Activated CD8-positive, alpha-beta T cell treated with anti-CD3 and anti-CD28 coated beads, Interleukin-2, amount 10 ng/mL, durations not matched to agents 7 days and 5 days (primary cell): Measurements from ENCODE around the gene MT1F. TPM values are rescaled to one million over a fixed set of nuclear protein-coding genes. Genes with fewer than 3 reads are reported as not detected.
"Not testable (repeated sequence)": the region's sequence is repeated elsewhere in the genome, so short reads cannot be mapped to it uniquely, and the experiment has no call there.

Experiments
- ATAC-seq: fragments of 150-1000 bp; cut with Tn5 transposase; one replicate; pipeline ENCODE4 v1.10.0; 2021; ENCODE audit warnings: moderate library complexity
- CTCF ChIA-PET: fragments of 350-600 bp; sonication (Branson Sonifier 250); formaldehyde crosslinking; loops from one replicate; lab custom pipeline; 2021; ENCODE audit warnings: antibody characterized with exemption; lab: Charles Lee
- POLR2A ChIA-PET: fragments of 350-600 bp; sonication (Branson Sonifier 250); formaldehyde crosslinking; loops from one replicate; lab custom pipeline; 2021; ENCODE audit warnings: antibody characterized with exemption; lab: Charles Lee
- DNase-seq: peaks from one replicate; pipeline ENCODE4 v3.0.0-alpha.2; 2020
- H3K27ac Mint-ChIP-seq: one replicate; pipeline ENCODE4 v1.8.0; 2021; ENCODE audit warnings: mild to moderate bottlenecking, mixed read lengths
- H3K27me3 Mint-ChIP-seq: one replicate; pipeline ENCODE4 v1.8.0; 2021; ENCODE audit warnings: low read depth, mixed read lengths
- H3K36me3 Mint-ChIP-seq: one replicate; pipeline ENCODE4 v1.8.0; 2021; ENCODE audit warnings: low read depth, mixed read lengths
- H3K4me1 Mint-ChIP-seq: one replicate; pipeline ENCODE4 v1.8.0; 2021; ENCODE audit warnings: low read depth, mixed read lengths
- H3K4me3 Mint-ChIP-seq: one replicate; pipeline ENCODE4 v1.8.0; 2021; ENCODE audit warnings: mild to moderate bottlenecking, mixed read lengths
- H3K9me3 Mint-ChIP-seq: one replicate; pipeline ENCODE4 v1.8.0; 2022; ENCODE audit warnings: mixed read lengths; ENCODE audit not compliant: insufficient read depth
- total RNA-seq, 2 experiments: library from RNA; stranded (reverse); gene quantifications; one replicate each; pipeline ENCODE4 v1.2.3, GENCODE V29; 2021

The MT1F gene
- total RNA-seq, 2 experiments from 2014 or later: 25.8 to 28.0 TPM

- Mint-ChIP-seq H3K27me3 (peaks cover 11% of the 10 kb centered on the region), H3K9me3 (no peaks in the 10 kb centered on the region), H3K4me1 (peaks cover 59% of the 10 kb centered on the region), H3K4me3 (no peak overlapping the region), H3K27ac (no peak overlapping the region), H3K36me3 (no peaks in the 10 kb centered on the region)
- ChIA-PET CTCF (no interaction called here), POLR2A (interaction anchor here (1.0 to 2.6 kb wide), 2 partner anchors 11 to 24 kb away, joined by 3 to 14 read pairs; partner anchors contain the start of gene MT1E)
- no peak for ATAC-seq
- no peak for DNase-seq
Measured at GRCh38 chr16:56615353-56615752, 42.4 kb upstream of the MT1F start.

GRCh38 chr16:56616608-56617211, 41.0 kb upstream of the MT1F start:
- ChIA-PET POLR2A (interaction anchor here (2.6 kb wide), 1 partner anchor 9 kb away, joined by 14 read pairs; the partner anchor contains the start of gene MT1E), CTCF (interaction anchor here (1.6 kb wide), 1 partner anchor 13 kb away, joined by 6 read pairs; no protein-coding TSS in a partner anchor)
- Mint-ChIP-seq H3K36me3 (no peaks in the 10 kb centered on the region), H3K4me3 (peak overlapping the region; percentile 64), H3K4me1 (peaks cover 46% of the 10 kb centered on the region), H3K9me3 (no peaks in the 10 kb centered on the region), H3K27me3 (peaks cover 16% of the 10 kb centered on the region), H3K27ac (peak overlapping the region; percentile 14)
- ATAC-seq: no peak
- no peak for DNase-seq

DNA sequence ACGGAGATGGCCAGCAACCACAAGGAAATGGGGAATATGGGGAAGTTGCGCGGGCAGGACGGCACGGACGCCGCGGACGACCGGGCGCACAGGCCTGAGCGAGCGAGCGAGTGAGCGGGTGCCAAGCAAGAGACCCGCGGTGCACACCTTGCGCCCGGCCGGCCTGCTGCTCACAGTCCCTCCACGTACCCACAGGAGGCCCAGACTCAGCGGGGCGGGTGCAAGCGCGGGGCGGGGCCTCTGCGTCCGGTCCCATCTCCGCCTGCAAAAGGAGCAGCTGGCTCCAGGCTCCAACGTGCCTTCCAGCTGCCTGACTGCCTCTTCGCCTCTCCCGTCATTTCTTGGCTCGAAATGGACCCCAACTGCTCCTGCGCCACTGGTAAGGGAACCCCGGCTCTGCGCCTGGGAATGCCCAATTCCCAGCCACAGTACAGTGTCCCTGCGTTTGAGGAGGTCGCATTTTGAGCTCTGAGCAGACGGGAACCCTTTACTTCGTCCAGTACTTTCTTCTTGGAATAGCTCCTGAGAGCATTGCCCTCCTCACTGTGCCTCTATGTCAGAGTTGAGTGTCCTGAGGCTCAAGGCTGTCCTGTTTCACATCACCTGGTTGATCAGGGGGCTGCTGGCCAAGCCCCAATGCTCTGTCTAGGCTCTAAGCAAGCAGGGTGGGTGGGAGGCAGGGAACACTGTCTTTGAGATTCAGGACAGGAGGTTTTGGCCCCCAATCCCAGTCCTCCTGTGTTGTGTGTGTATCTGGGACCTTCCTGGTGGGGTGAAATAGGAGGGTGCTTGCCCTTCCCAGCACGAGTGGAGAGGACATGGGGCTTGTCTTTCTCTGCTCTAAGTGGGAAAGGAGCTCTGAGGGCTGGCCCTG, 40.3 kb upstream of the MT1F start:
- no peaks in the 10 kb centered on the region for H3K36me3 Mint-ChIP-seq
- CTCF ChIA-PET: interaction anchor here (1.0 to 3.0 kb wide), 4 partner anchors 9 to 84 kb away, joined by 3 to 7 read pairs (median 5); partner anchors contain the start of gene MT2A
- peaks cover 17% of the 10 kb centered on the region for H3K27me3 Mint-ChIP-seq
- DNase-seq (peak; percentile 82), ATAC-seq (peak; percentile 99)
- no peak overlapping the region for H3K27ac Mint-ChIP-seq
- no peaks in the 10 kb centered on the region for H3K9me3 Mint-ChIP-seq
- POLR2A ChIA-PET: interaction anchor here (1.6 to 2.6 kb wide), 2 partner anchors 9 kb away, joined by 13 to 14 read pairs; partner anchors contain the start of genes MT1E and MT2A
- peak overlapping the region; percentile 64 for H3K4me3 Mint-ChIP-seq
- peaks cover 44% of the 10 kb centered on the region for H3K4me1 Mint-ChIP-seq

GRCh38 chr16:56618138-56618537, 39.6 kb upstream of the MT1F start:
- H3K4me3 Mint-ChIP-seq: peak overlapping the region; percentile 64
- H3K9me3 Mint-ChIP-seq: no peaks in the 10 kb centered on the region
- peaks cover 19% of the 10 kb centered on the region for H3K27me3 Mint-ChIP-seq
- H3K36me3 Mint-ChIP-seq: no peaks in the 10 kb centered on the region
- H3K27ac Mint-ChIP-seq: no peak overlapping the region
- POLR2A ChIA-PET: interaction anchor here (0.9 to 1.6 kb wide), 2 partner anchors 10 to 26 kb away, joined by 4 to 13 read pairs; partner anchors contain the start of gene MT2A
- DNase-seq: no peak
- ATAC-seq: no peak
- peaks cover 43% of the 10 kb centered on the region for H3K4me1 Mint-ChIP-seq
- CTCF ChIA-PET: interaction anchor here (0.7 to 3.0 kb wide), 5 partner anchors 10 to 84 kb away, joined by 3 to 7 read pairs (median 4); partner anchors contain the start of gene MT2A

DNA sequence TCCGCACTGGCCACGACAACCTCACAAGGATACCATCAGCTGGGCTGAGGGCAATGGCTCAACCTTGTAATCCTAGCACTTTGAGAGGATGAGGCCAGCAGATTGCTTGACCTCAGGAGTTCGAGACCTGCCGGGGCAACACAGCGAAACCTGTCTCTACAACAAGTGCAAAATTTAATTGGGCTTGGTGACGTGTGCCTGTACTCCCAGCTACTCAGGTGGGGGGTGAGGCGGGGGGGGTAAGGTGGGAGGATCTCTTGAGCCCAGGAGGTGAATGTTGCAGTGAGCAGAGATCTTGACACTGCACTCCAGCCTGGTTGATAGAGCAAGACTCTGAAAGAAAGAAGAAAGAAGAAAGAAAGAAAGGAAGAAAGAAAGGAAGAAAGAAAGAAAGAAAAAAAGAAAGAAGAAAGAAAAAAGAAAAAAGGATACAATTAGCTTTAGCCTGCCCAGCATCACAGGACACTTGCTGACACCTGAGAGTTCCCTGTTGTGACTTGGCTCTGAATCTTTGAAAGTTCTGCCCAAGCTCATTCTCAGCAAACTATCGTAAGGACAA, 37.3 kb upstream of the MT1F start:
- Mint-ChIP-seq H3K27me3 (peaks cover 24% of the 10 kb centered on the region), H3K27ac (no peak overlapping the region), H3K4me3 (no peak overlapping the region), H3K4me1 (peaks cover 32% of the 10 kb centered on the region), H3K36me3 (no peaks in the 10 kb centered on the region), H3K9me3 (no peaks in the 10 kb centered on the region)
- ATAC-seq: no peak
- CTCF ChIA-PET: no interaction called here
- DNase-seq: no peak
- POLR2A ChIA-PET: no interaction called here

DNA sequence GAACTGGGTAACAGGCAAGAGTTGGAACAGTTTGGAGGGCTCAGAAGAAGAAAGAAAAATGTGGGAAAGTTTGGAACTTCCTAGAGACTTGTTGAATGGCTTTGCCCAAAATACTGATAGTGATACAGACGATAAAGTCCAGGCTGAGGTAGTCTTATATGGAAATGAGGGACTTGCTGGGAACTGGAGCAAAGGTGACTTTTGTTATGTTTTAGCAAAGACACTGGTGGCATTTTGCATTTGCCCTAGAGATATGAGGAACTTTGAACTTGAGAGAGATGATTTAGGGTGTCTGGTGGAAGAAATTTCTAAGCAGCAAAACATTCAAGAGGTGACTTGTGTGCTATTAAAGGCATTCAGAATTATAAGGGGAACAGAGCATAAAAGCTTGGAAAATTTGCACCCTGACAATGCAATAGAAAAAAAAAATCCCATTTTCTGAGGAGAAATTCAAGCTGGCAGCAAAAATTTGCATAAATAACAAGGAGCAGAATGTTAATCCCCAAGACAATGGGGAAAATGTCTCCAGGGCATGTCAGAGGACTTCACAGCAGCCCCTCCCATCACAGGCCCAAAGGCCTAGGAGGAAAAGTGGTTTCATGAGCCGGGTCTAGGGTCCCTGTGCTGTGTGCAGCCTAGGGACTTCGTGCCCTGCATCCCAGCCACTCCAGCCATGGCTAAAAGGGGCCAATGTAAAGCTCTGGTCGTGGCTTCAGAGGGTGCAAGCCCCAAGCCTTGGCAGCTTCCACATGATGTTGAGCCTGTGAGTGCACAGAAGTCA, 35.9 kb upstream of the MT1F start:
- CTCF ChIA-PET: interaction anchor here (0.8 kb wide), 1 partner anchor 45 kb away, joined by 3 read pairs; no protein-coding TSS in a partner anchor
- ATAC-seq, H3K36me3 Mint-ChIP-seq, DNase-seq, H3K9me3 Mint-ChIP-seq, H3K27ac Mint-ChIP-seq, H3K4me3 Mint-ChIP-seq, POLR2A ChIA-PET: not testable (repeated sequence)
- Mint-ChIP-seq H3K27me3 (peaks cover 24% of the 10 kb centered on the region), H3K4me1 (peaks cover 36% of the 10 kb centered on the region)

DNA sequence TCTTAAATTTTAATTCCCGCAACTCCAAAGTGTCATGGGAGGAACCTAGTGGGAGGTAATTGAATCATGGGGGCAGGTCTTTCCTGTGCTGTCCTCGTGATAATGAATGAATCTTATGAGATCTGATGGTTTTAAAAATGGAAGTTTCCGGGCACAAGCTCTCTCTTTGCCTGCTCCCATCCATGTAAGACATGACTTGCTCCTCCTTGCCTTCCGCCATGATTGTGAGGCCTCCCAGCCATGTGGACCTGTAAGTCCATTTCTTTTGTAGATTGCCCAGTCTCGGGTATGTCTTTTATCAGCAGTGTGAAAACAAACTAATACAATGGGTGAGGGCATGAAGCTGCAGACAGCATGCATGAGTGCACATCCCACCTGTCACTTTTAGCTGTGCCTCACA, 34.6 kb upstream of the MT1F start:
- Mint-ChIP-seq H3K27me3 (peaks cover 25% of the 10 kb centered on the region), H3K4me1 (peaks cover 24% of the 10 kb centered on the region)
- not testable (repeated sequence) for H3K36me3 Mint-ChIP-seq, DNase-seq, H3K4me3 Mint-ChIP-seq, H3K27ac Mint-ChIP-seq, H3K9me3 Mint-ChIP-seq, ATAC-seq
- POLR2A ChIA-PET: interaction anchor here (0.7 to 4.7 kb wide), 4 partner anchors 12 to 966 kb away, joined by 3 to 56 read pairs (median 4); partner anchors contain the start of genes HERPUD1, MT1X and MT2A
- CTCF ChIA-PET: interaction anchor here (1.1 to 2.8 kb wide), 4 partner anchors 12 to 79 kb away, joined by 3 to 14 read pairs (median 5); no protein-coding TSS in a partner anchor

GRCh38 chr16:56623637-56624036, 34.1 kb upstream of the MT1F start:
- Mint-ChIP-seq H3K36me3 (no peaks in the 10 kb centered on the region), H3K9me3 (no peaks in the 10 kb centered on the region), H3K4me3 (no peak overlapping the region), H3K27me3 (peaks cover 24% of the 10 kb centered on the region), H3K27ac (no peak overlapping the region), H3K4me1 (peaks cover 21% of the 10 kb centered on the region)
- POLR2A ChIA-PET: interaction anchor here (1.0 to 4.7 kb wide), 3 partner anchors 13 to 308 kb away, joined by 3 to 56 read pairs (median 3); partner anchors contain the start of genes HERPUD1, MT1X and MT2A
- no peak for ATAC-seq
- CTCF ChIA-PET: interaction anchor here (1.1 to 2.8 kb wide), 4 partner anchors 13 to 78 kb away, joined by 3 to 14 read pairs (median 5); no protein-coding TSS in a partner anchor
- no peak for DNase-seq

- H3K4me3 Mint-ChIP-seq: peak within 1 kb of the TSS; percentile 81
- ChIA-PET CTCF (interaction anchor here (1.3 to 2.8 kb wide), 4 partner anchors 11 to 77 kb away, joined by 3 to 14 read pairs (median 6); no protein-coding TSS in a partner anchor), POLR2A (interaction anchor here (0.6 to 4.7 kb wide), 13 partner anchors 9 to 995 kb away, joined by 3 to 56 read pairs (median 7); partner anchors contain the start of genes MT1F, MT1X, MT2A and NLRC5)
- peaks cover 33% of the 10 kb centered on the region for H3K27me3 Mint-ChIP-seq
- H3K9me3 Mint-ChIP-seq: no peaks in the 10 kb centered on the region
- peak within 1 kb of the TSS; percentile 87 for H3K27ac Mint-ChIP-seq
- H3K36me3 Mint-ChIP-seq: no peaks in the 10 kb centered on the region
- DNase-seq: peak; percentile 77
- ATAC-seq: peak; percentile 89
- H3K4me1 Mint-ChIP-seq: peaks cover 18% of the 10 kb centered on the region
Measured at GRCh38 chr16:56625140-56625942, 32.4 kb upstream of the MT1F start, which contains the start of gene MT1E. Gene MT1E, plus strand, starts transcription at chr16:56625781. Its CDS starts 71 bp downstream, at chr16:56625852.
